DMS53 treated with DMSO at 0.1 percent for 48 hours (cell line): ENCODE results near the gene SSH2.
"Not testable (repeated sequence)": the region's sequence is repeated elsewhere in the genome, so short reads cannot be mapped to it uniquely, and the experiment has no call there.

Experiments used
- DNase-seq: peaks from one replicate; lab custom pipeline; 2025; ENCODE audit not compliant: unreplicated experiment; lab: John Stamatoyannopoulos, UW

SSH2 gene

DNA sequence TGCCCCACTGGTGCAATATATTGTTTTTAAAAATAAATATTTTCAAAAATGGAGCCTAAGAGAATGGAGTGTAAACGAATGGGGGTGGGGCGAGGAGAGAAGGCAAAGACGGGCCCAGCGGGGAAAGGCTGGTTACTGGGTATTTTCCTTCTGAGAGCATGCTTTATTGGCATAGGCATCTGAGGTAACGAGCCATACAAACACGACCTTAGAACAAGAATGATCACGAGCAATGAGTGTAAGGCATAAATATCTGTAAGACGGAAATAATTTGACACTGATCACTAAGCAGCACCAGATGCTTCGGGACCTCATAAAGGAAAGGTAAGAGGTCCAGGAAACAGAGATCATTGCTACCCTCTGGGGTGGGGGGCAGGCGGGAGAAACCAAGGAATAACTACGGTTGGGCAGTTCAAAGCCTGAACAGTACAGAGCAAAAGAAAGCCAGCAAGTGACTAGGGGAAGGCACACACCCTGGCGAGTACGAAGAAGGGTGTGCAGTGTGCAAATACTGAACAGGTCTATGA lies 959 bp downstream of the SSH2 start:
- DNase-seq: peak; percentile 74

DNA sequence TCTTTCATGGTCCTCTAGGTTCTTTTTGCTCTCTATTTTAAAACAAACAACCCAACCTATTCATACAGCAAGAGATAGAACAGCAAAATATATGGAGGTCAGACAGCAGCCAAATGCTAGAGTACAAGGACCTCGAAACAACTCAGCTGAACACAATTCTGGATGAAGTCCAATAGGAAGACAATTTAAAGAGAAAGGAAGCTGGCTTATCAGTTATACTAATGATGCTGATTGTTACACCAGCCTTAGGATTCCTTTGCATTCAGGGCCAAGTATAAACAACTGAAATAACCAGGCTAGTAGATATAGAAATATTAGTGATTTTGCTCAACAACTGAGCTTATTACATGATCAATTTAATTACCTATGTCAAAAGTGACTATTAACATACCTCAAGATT lies 2.5 kb downstream of the SSH2 start:
- no peak for DNase-seq

- DNase-seq: no peak
Measured at GRCh38 chr17:29924786-29925185, 5.2 kb downstream of the SSH2 start.

- no peak for DNase-seq
Measured at GRCh38 chr17:29918922-29919856, 10.8 kb downstream of the SSH2 start.

GRCh38 chr17:29918016-29918415 lies 12.0 kb downstream of the SSH2 start:
- no peak for DNase-seq

DNA sequence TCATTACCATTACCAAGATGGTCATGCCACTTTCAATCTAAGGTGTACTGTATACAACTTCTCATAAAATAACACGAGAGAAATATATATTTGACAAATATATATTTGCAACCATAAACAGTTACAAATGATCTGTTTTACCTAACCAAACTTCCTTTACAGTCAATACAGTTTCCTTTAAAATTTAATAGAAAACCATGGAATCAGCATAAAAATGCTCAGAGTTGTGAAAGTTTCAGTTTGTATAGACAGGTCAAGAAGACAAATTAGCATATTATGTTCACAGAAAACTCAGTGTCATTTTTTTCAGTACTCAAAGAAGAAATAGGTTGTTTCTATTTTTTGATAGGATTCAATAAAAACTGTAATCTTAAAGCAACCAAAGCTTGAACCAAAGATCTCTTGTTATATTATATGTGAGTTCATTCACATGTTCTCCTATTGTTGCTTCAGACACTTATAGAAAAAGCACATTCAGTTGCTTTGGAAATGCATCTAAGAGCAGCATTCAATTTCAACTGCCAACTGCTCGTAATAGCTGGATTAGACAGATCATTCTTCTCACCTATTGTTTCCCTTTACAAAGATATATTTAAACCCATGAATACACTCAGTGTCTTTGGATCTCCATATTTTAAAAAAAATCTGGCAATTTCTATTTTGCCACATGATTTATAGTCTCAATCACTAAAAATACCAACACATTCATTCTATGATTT lies 15.1 kb downstream of the SSH2 start:
- DNase-seq: no peak

DNA sequence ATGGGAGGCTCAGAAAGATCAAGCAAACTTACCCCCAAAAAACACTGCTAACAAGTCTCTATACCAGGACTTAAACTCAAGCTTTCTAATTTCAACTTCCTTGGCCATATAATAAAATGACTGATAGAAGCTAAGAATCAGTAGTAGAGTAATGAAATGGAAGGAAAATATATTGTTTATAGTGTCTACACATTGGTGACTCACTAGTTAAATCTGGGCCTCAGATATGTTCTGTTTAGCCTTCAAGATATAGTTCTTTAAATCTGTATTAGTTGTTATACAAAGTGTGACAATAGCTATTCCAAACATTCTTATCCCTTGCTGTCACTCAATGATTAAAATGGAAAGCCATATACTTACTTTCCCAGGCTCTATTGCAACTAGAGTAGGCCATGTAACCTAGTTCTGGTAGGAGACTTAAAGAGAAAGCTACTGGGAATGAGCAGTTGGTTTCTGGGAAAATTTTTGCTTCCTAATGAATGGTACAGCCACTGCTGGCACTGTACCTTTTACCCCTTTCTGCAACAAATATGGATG lies 18.3 kb downstream of the SSH2 start:
- no peak for DNase-seq

- no peak for DNase-seq
Measured at GRCh38 chr17:29909236-29910003, 20.6 kb downstream of the SSH2 start.

DNA sequence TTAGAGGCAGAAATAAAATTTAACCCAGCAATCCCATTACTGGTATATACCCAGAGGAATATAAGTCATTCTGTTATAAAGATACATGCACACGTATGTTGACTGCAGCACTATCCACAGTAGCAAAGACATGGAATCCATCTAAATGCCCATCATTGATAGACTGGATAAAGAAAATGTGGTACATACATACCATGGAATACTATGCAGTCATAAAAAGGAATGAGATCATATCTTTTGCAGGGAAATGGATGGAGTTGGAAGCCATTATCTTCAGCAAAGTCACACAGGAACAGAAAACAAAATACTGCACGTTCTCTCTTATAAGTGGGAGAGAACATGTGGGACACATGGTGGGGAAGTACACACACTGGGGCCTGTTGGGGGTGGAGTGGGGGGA lies 23.1 kb downstream of the SSH2 start:
- DNase-seq: no peak

GRCh38 chr17:29905879-29906167 lies 24.2 kb downstream of the SSH2 start:
- no peak for DNase-seq

GRCh38 chr17:29905086-29905878 lies 24.7 kb downstream of the SSH2 start:
- no peak for DNase-seq

GRCh38 chr17:29903471-29903870 lies 26.6 kb downstream of the SSH2 start:
- no peak for DNase-seq

DNA sequence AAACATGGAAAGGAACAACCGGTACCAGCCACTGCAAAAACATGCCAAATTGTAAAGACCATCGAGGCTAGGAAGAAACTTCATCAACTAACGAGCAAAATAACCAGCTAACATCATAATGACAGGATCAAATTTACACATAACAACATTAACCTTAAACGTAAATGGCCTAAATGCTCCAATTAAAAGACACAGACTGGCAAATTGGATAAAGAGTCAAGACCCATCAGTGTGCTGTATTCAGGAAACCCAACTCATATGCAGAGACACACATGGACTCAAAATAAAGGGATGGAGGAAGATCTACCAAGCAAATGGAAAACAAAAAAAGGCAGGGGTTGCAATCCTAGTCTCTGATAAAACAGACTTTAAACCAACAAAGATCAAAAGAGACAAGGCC lies 32.9 kb downstream of the SSH2 start:
- DNase-seq: not testable (repeated sequence)

- no peak for DNase-seq
Measured at GRCh38 chr17:29892201-29892600, 37.8 kb downstream of the SSH2 start.

DNA sequence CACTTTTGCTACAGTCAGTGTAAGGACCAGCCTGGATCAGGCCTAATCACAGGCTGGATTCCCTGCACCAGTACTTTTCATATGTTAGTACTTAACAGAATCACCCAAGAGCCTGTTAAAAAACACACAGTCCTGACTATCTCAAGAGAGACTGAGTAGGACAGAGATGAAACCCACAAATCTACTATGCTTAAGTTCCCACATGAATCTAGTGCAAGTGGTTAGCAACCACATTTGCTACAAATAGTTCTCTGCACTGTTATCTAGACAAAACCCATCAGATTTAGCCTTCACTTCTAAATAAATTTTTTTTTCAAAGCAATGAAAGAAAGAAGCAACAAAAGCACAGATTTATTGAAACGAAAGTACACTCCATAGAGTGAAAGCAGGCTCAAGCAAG lies 38.9 kb downstream of the SSH2 start:
- no peak for DNase-seq

GRCh38 chr17:29885031-29885640 lies 44.9 kb downstream of the SSH2 start:
- DNase-seq: no peak

DNA sequence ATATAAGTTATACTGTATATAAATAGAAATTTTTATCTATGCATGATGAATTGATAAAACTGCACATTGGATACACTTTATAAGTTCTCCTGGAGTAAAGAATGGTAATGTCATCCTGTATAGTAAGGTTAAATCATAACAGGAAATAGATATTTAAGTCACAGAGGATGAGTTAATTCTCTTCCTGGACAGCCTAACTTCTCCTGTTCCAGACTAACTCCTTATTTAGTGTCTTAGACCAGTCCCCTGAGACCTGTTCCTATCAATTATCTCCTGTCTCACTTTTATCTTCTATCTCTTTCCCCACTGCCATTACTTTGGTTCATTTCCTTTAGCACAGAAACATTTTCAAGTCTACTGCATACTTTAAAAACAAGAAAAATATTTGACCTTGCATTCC lies 46.5 kb downstream of the SSH2 start:
- no peak for DNase-seq

DNA sequence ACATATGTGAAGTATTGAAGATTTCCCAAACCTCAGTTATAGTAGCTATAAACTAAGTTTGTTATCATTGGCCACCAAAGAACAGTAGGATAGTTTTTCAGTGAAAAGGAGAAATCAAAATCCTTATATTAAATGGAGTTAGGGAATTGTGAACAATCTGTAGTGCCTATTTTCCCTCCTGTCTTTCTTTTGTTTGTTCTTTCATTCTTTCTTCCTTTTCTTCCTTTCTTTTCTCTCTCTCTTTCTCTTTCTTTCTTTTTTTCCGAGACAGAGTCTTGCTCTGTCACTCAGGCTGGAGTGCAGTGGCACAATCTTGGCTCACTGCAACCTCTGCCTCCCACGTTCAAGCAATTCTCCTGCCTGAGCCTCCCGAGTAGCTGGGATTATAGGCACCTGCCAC lies 48.8 kb downstream of the SSH2 start:
- no peak for DNase-seq

DNA sequence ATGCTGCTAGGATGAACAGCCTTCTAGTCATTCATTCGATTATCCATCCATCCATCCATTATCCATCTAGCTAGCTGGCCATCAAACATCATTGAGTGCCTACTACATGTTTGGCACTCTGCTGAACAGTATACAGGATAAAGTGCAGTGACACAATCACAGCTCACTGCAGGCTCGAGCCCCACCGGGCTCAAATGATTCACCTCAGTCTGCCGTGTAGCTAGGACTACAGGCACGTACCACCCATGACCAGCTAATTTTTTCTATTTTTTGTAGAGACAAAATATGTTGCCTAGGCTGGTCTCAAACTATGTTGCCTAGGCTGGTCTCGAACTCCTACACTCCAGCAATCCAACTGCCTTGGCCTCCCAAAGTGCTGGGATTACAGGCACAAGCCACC lies 50.0 kb downstream of the SSH2 start:
- no peak for DNase-seq
